ENCODE results near the gene TRMT44.

- no peak for TF ChIP-seq CTCF (IDR thresholded peaks at IDR 0.05)
- no peak for TF ChIP-seq ZFX (IDR thresholded peaks at IDR 0.05; ENCODE audit: borderline replicate concordance)
Observed at GRCh38 chr4:8525383-8526120, 85.0 kb downstream of the TRMT44 start.
